HG03108 (cell line): ENCODE data around the gene CHST15.

Experiments used
- ATAC-seq: cut with Tn5 transposase; IDR thresholded peaks from one replicate; pipeline ENCODE4 v1.9.1; 2021; ENCODE audit warnings: moderate library complexity; ENCODE audit not compliant: unreplicated experiment

CHST15 gene

DNA sequence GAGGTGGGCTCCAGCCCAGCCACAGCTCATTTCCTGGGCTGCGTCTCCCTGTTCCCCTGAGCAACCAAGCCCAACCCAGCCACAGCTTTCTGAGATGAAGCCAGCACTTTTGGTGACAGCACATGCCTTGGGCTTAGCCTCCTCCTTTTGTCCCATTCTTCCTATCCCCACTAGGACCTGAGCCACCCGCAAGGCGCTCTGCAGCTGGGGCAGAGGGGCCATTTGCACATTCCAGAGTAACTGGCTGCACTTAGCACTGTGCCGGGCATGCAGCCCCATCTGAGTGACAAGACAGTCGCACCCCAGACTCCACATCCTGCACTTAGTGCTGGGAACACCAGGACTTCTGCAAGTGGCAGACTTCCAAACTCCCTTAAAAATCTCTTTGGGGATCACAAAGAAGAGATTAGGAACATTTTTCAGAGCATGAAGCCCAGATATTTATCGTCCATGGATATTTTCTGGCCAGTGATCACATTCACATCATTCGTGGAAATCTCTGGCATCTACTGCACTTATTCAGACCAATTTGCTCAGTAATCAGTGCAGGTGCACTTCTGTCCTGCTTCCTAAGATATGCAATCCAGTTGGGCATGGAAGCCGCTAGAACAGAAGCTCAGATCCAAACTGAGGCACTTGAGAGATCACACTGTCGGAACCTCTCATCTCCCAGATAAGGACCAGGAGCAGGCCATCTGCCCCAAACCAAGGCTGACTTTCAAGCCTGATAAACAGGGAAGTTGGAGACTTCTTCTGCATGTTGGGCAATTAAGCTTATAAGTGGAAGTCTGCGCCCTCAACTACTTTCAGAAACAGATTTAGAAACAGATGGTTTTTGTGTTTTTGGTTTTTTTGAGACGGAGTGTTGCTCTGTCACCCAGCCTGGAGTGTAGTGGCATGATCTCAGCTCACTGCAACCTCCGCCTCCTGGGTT, 26.4 kb downstream of the CHST15 start:
- ATAC-seq = no peak

- no peak for ATAC-seq
Measured at GRCh38 chr10:124066126-124066700, 27.2 kb downstream of the CHST15 start.

GRCh38 chr10:124065382-124066125, 27.8 kb downstream of the CHST15 start:
- no peak for ATAC-seq

DNA sequence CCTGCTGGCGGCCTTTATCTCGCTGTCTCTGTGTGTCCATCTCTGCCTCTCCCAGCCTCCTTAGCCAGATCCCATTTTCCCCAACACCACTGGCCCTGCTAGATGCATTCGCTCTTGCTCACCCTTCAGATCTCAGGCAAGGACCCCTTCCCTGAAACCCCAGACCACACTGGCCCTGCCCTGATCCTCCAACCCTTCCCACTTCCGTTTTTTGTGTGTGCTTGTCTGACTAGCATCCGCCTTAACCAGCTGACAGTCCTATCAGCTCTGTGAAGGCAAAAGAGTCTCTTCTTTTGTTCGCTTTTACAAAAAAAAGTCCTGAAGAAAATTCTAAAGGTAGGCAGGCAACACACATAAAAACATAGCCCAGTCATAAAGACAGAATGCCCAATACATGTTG, 28.7 kb downstream of the CHST15 start:
- no peak for ATAC-seq

GRCh38 chr10:124063750-124064603, 29.4 kb downstream of the CHST15 start:
- ATAC-seq = no peak

- no peak for ATAC-seq
Measured at GRCh38 chr10:124062390-124062789, 31.0 kb downstream of the CHST15 start.

DNA sequence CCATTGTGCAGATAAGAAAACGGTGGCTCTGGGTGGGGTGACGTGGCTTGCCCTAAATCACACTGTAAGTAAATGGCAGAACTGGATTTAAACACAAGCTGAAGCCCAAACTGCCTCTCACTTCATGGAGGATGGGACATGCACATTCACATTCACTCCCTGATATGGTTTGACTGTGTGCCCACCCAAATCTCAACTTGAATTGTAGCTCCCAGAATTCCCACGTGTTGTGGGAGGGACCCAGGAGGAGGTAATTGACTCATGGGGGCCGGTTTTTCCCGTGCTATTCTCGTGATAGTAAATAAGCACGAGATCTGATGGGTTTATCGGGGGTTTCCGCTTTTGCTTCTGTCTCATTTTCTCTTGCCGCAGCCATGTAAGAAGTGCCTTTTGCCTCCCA, 32.4 kb downstream of the CHST15 start:
- no peak for ATAC-seq

GRCh38 chr10:124060148-124060720, 33.2 kb downstream of the CHST15 start:
- no peak for ATAC-seq

GRCh38 chr10:124059551-124059950, 33.8 kb downstream of the CHST15 start:
- ATAC-seq = no peak

DNA sequence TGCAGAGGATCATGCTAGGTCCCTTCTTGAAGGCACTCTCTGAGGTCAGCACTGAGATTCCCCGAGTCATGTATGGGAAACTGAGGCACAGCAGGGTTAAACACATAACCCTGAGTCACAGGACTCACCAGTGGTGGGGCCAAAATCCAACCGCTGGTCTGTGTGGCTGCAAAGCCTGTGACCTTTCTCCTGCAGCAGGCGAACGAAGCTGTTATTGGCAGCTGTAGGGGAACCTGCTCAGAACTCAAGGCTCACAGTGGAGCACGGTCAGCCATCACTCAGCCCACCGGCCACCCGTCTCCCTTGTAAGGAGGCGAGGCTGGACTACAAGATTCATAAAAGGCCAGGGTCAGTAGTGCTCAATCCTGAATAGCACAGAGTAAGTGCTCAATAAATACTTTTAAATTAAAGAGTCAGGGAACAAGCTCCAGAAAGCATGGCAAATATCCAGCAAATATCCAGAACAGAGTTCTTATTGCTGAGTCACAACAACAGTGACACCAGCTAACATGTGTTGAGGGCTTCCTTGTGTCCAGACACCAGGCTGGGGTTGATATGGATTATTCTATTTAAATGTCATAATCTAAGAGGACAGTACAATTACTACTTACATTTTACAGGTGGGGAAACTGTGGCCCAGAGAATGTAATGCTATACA, 34.9 kb downstream of the CHST15 start:
- no peak for ATAC-seq

DNA sequence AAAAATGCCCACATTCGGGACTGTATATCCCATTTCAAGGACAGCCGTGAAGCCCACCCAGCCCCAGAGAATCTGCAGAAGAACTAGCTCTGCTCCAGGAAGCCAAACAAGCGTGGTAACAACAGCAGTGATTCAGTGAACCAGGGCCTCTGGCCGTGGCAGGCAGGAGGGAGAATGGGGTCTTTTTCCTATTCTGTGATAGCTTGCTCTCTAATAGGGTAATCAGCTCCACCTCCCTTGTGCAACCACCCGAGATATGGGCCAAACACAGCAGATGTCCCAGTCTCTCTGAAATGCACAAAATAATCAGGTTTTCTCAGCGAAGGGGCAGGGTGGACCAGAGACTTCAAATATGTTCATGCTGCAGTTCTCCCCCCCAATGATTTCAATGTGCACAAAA, 35.8 kb downstream of the CHST15 start:
- ATAC-seq = no peak

DNA sequence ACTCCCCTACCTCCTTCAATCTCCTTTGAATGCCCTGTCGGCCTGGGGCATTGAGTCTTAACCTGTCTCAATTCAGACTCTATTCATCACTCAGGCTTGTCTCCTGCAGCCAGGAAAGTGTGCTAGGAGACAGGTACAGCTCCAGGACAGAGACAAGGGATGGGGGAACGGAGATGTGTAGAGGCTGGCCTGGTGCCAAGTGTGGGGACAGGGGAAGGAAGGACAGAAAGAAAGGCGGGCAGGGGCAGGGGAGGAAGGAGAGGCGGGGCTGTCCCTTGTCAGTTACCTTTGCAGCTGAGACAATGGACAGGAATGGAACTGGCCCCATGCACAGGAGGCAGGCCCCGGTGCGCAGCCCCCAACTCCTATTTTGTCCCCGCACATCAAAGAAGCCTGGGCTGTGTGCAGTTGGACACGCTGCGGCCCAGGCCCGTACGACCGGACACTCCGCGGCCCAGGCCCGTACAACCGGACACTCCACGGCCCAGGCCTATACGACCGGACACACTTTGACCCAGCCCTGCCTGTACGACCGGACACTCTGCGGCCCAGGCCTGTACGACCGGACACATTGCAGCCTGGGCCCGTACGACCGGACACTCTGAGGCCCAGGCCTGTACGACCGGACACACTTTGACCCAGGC, 36.9 kb downstream of the CHST15 start:
- ATAC-seq = no peak

DNA sequence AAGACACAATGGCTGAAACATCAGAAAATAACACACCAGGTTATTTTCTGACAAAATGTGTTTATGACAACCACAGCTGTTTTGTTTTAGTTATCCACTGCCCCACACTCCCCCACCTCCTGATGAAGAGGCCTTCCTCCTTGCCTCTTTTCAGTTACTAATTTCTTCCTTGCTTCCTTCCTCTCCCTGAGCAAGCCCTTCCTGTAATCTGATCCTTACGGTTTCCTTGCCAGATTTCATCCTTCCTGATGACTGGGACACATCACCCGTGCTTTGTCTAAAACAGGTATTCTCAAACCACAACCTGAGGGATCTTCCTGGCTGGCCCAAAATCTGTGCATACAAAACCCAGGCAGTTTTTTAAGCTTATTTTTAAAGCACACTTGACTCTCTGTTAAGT, 39.4 kb downstream of the CHST15 start:
- ATAC-seq = no peak

- no peak for ATAC-seq
Measured at GRCh38 chr10:124052561-124052960, 40.8 kb downstream of the CHST15 start.

DNA sequence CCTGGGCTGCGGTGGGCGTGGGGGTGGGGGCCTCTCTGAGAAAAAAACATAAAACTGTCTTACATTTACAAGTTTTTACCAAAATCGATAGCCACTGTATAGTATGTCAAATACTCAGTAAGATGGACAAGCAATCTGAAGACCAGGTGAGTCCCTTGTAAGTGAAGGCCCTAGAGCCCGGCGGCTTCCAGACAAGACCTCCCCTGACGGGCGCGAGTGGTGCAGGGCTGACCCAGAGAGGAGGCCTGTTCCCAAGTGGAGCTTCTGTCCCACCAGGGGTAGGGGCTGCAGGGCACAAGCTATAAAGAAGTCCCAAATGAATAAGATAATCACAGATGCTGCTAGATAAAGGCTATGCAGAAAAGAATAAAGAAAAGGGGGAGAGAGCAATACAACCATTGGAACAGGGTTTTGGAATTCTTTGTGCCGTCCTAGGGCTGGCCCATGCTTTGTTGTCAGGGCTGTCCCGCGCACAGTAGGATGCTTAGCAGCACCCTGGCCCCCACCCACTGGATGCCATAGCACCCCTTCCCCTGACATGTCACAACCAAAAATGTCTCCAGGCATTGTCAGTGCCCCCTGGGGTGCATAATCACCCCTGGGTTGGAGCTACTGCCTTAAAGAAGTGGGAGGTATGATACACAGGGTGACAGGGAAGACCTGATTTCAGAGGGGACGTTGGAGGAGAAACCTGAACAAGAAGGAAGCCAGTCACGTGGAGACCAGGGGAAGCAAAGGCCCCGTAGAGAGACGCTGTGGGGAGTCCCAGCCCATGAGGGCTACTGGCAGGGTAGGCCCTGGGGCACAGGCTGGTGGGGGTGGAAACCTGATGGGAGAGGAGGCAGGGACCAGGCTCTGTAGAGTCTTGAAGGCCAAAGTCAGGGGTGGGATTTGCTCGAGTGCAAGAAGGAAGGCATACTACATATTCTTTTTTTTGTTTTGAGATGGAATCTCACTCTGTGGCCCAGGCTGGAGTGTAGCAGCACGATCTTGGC, 43.1 kb downstream of the CHST15 start:
- ATAC-seq = no peak

DNA sequence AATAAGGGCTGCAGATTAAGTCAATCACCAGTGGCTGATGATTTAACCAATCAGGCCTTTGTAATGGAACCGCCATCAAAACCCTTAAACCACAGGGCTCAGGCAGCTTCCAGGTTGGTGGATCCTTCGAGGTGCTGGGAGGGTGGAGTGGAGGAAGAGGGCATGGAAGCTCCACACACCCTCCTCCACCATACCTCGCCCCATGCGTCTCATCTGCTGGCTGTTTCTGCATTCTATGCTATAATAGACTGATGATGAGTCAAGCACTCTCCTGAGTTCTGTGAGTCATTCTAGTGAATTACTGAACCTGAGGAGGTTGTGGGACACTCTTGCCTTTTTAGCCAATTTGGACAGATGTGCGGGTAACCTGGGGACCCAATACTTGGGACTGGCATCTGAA, 43.9 kb downstream of the CHST15 start:
- no peak for ATAC-seq

DNA sequence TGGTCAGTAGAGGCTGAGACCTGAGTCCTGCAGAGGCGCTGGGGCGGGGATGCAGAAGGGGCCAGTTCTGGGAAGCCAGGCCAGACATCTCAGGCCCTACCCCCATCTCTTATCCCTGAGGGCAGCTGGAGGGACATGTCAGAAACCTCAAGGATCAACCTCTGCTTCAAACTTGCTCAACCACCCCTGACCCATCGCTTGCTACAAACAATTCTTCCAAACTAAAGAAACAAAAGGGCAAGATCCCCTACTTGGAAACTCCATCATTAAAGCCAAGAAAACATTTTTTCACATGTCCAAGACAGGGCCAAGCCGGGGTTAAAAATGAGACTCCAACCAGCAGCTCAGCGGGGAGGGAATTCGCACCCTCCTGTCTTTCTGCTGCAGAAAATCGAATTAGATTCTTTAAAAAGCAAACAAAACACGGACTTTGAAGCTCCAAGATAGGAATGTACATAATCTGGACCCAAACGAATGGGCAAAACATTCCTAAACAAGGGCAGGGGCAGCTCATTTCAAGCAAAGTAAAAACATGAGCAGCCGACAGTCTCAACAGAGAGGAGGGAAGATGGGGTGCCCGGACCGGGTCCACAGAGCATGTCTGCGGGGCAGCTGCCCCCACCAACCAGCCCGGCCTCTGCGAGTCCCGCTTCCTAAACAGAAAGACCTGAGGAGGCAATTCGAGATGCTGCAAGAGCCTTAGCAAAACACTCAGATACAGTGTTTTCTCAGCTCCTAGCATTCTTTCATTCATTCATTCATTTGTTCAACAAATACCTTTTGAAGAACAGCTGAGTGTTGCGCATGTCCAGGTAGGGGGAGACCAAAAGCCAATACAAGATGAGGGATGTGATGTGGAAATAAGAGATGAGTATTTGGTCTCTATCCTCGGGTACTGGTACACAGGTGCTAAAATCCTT, 44.8 kb downstream of the CHST15 start:
- no peak for ATAC-seq
